GM12872 (cell line): ENCODE results near the gene NBDY.

Experiments
- TF ChIP-seq, protein P1 (sequence below): IDR thresholded peaks from 3 replicates; pipeline ENCODE4 v1.5.1; 2011; ENCODE audit warnings: low read depth, mild to moderate bottlenecking, low read length, moderate library complexity; ENCODE audit not compliant: insufficient read depth

The NBDY gene

DNA sequence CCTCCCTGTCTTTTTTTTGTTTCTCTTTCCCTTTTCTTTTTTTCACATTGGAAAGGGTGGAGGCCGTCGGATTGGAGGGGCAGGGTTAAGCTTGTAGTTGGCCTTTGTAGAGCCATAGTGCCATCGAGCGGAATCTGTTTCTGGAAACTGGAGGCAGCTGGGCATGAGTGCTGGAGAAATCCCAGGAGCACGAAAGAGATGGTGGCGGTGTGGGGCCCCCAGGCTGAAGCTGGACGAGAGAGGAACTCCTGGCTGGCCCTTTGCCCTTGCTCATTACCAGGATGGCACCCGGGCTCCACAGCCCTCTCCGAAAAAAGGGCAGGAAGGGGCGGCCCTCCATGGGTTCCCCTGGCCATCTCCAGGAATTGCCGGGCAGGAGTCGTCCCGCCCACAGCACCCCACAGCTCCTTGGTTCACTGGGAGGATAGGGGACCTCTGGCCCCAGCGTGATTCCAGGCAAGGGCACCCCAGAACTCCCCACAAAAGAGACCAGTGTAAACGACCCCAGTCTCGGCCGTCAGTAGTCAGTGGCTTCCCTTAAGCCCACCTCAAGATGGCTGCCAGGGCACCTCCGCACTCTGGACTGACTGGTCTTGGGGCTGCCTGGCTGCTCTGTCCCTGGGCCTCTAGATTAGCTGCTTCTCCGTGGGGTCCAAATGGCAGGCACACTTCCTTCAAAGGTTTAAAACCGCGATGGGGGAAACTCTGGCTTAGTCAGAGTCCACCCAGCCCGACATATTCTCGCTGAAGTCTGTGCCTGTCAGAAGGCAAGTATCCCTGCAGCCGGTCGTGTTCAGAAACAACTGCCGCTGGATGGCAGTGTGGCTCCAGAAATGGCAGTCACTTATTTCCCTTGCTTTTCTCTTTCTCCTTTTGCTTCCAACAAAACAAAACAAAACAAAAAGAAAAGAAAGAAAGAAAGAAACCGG, 74.1 kb downstream of the NBDY start:
- TF ChIP-seq, protein P1, sequence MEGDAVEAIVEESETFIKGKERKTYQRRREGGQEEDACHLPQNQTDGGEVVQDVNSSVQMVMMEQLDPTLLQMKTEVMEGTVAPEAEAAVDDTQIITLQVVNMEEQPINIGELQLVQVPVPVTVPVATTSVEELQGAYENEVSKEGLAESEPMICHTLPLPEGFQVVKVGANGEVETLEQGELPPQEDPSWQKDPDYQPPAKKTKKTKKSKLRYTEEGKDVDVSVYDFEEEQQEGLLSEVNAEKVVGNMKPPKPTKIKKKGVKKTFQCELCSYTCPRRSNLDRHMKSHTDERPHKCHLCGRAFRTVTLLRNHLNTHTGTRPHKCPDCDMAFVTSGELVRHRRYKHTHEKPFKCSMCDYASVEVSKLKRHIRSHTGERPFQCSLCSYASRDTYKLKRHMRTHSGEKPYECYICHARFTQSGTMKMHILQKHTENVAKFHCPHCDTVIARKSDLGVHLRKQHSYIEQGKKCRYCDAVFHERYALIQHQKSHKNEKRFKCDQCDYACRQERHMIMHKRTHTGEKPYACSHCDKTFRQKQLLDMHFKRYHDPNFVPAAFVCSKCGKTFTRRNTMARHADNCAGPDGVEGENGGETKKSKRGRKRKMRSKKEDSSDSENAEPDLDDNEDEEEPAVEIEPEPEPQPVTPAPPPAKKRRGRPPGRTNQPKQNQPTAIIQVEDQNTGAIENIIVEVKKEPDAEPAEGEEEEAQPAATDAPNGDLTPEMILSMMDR = no peak

DNA sequence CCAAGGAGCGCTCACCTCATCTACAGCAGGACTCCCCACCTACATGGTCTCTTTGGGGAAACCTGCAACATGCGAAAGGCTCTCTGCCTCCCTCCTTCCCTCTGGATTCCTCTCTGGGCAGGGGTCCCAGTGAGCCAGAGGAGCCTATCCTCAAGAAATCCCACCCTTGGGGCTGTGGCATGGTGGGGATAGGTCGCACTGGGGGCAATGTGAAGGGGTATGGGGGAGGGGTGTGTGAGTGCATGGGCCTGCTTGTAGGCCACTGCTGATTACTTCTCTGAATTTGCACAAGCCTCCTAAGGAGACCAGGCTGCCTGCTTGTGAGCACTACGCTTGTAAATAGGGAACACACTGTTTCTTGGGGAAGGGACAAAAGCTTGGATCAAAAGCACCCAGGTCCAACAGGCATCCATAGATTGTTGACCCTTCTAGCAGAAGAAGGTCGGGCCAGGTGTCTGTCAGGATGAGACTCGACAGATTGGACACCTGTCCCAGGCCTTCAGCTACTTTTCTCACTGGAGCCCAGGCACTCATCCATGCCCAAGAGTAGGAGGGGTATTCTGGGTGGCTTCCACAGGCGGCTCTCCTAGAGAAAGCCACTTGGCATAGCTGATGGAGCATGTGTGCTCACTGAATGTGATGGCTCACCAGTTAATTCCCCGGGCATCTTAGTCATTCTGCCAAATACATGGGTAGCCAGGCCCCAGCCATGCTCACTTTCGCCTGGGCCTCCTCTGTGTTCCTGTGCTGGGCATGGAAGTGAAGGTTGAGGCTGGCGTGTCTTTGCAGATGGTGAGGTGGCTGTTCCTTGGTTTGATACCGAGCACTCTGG, 75.0 kb downstream of the NBDY start:
- TF ChIP-seq, protein P1 = no peak

DNA sequence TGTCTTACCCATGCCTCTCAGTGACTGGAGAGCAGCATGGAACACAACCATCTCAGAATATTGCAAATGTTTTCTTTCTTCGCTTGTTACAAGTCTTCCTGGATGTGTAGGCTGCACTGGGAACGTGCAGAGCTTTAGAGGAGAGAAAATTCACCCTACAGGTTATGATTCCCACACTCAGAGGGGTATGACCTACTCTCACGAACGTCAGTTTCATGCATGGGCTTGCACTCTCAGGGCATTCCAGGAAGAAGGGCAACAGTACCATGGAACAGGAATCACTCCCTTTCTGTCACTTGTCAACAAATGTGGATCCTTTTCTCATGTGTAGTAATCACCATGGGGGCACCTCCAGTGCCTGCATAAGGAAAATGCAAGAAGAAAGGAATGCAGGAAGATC, 75.8 kb downstream of the NBDY start:
- TF ChIP-seq, protein P1 = no peak

DNA sequence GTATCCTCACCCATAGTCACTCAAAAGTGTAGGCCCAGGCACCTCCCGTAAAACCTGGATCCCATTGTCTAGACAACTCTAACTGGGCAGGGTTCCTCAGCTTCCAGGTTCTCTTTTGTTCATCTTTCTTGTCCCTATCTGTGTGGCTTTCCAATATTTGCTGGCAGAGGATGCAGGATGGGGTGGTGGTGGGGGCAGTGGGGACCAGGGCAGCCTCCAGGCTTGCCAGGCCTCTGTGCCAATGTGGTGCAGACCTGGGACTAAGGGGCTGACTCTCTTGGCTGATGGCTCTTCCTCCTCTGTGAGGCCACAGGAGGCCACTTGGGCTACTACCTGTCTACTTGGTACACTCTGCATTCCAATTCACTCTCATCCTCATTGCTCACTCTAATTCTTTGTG, 76.4 kb downstream of the NBDY start:
- TF ChIP-seq, protein P1 = no peak

DNA sequence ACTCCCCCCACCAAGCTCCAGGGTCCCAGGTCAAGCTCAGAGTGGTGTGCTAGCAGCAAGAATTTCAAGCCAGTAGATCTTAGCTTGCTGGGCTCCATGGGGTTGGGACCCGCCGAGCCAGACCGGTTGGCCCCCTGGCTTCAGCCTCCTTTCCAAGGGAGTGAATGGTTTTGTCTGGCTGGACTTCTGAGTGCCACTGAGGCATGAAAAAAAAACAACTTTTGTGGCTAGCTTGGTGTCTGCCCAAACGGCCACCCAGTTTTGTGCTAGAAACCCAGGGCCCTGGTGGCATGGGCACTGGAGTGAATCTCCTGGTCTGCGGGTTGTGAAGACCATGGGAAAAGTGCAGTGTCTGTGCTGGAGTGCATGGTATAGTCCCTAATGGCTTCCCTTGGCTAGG, 82.6 kb downstream of the NBDY start:
- TF ChIP-seq, protein P1 = no peak

DNA sequence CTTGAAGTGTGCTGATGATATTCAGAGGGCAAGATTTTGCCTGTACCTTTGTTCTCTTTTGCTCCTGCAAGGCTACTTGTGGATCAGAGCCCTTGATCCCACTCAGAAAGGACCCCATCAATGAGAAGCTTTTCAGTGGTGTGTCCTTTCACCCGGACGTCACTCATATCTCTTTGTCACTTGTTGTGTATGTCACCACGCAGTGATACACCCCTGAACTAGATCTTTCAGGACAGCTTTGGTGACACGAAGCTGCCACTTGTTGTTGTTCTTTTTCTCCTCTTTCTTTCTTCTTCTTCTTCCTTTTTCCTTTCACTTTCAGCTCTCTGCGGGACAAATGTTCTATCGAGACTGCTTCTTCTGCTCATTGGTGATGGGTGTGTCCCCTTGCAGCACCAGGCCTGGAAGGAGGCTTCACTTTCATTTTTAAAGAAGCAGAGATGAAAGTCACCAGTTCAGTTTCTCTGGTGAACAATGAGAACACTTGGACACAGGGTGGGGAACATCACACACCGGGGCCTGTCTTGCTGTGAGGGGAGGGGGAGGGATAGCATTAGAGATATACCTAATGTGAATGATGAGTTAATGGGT, 83.6 kb downstream of the NBDY start:
- TF ChIP-seq, protein P1 = no peak

DNA sequence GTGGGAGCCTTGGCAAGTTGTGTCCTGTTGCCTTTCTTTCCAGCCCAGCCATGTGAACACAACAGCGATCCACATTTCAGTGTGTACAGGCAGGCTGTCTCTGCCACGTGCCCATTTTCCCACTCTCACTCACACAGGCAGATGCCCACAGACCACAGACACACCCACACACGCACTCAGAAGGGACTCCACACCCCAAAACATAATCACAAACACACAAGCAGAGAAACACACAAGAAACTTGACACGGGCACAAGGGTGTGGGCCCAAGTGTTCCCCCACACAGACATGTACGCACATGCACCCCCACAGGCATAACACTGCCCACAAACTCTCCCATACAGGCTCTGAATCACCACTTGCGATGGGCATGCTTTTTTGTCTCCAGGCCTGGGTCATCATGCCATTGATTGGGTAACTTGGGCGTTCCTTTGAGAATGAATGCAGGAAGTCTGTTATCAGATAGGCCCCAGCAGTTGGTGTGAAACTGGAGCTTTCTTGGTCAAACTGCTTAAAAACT, 84.3 kb downstream of the NBDY start:
- TF ChIP-seq, protein P1 = no peak
